NT2/D1 (cell line): ENCODE data around the gene CCDC32.

Source experiments
- SUZ12 ChIP-seq: IDR thresholded peaks from 2 replicates; pipeline ENCODE4 v1.6.1; 2011; ENCODE audit not compliant: insufficient read length, insufficient read depth; ENCODE audit errors: extremely low read depth
- YY1 ChIP-seq: IDR thresholded peaks from 2 replicates; pipeline ENCODE4 v1.6.1; 2011; ENCODE audit not compliant: insufficient read length, insufficient read depth
- ZNF274 ChIP-seq: IDR thresholded peaks from 2 replicates; pipeline ENCODE4 v1.6.1; 2011; ENCODE audit warnings: mild to moderate bottlenecking, low read depth, low read length

DNA sequence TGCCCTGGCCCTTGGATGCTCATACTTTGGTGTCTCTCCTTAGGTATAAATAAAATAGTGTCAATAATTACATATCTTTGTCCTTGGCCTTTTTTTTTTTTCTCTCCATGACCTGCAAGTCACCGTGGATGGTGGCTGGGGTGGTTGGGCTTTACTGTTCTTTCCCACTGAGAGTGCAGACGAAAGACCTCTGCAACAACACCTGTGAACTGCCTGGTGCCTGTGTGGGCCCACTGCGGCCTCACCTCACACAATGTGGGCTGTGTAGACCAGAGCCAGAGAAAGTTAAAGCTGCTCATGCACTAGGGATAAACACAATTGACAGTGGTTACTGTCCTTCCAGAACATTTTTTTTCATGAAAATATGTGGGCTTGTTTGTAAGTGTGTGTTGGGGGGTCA, 39.0 kb downstream of the CCDC32 start:
- TF ChIP-seq YY1 (no peak), ZNF274 (no peak), SUZ12 (no peak)
